T-cell (primary cell): ENCODE data around the gene ZNF506. TPM values are rescaled to one million over a fixed set of nuclear protein-coding genes. Genes with fewer than 3 reads are reported as not detected.
"Not testable (repeated sequence)": the region's sequence is repeated elsewhere in the genome, so short reads cannot be mapped to it uniquely, and the experiment has no call there.

ENCODE experiments used
- ATAC-seq, 4 experiments: fragments of 200-7000 bp in 3 of 4; fragments of 150-1000 bp in 1 of 4; cut with Tn5 transposase; replicated peaks in 1 of 4; 1 replicate in 3 of 4; 2 replicates in 1 of 4; pipeline ENCODE4 v1.10.0; 2021; ENCODE audit warnings: moderate library complexity in 3 of 4, mild to moderate bottlenecking in 2 of 4, moderate number of reproducible peaks in 1 of 4
- CTCF ChIA-PET, 2 donors: fragments of 300-600 bp; sonication (Branson Sonifier 250); formaldehyde crosslinking; loops; one replicate each; lab custom pipeline; 2022; ENCODE audit warnings: antibody characterized with exemption in 2 of 2; lab: Charles Lee
- POLR2A ChIA-PET, 2 donors: fragments of 300-600 bp; sonication (Branson Sonifier 250); formaldehyde crosslinking; loops; one replicate each; lab custom pipeline; 2022; ENCODE audit warnings: antibody characterized with exemption in 2 of 2; lab: Charles Lee
- DNase-seq, 35 experiments: peaks; one replicate each; pipeline versions ENCODE4 v3.0.0 to v3.0.0-alpha.2; 2013 to 2023
- H3K27ac ChIP-seq: one replicate; pipeline ENCODE4 v1.5.1; 2013; ENCODE audit warnings: low read length
- H3K27me3 ChIP-seq, 2 experiments: replicated peaks in 1 of 2; 1 replicate in 1 of 2; 2 replicates in 1 of 2; pipeline versions ENCODE4 v1.6.1 to v1.7.0; 2013; ENCODE audit warnings: low read length in 1 of 2, mixed read lengths in 1 of 2; ENCODE audit not compliant: control insufficient read depth in 2 of 2, insufficient read depth in 2 of 2; ENCODE audit errors: extremely low read depth in 1 of 2
- H3K36me3 ChIP-seq, 2 donors: 1 replicate in 1 of 2; 2 replicates in 1 of 2; pipeline versions ENCODE4 v1.6.1 to v1.7.0; 2013; ENCODE audit warnings: low read length in 1 of 2; ENCODE audit not compliant: control insufficient read depth in 2 of 2, insufficient read depth in 1 of 2; ENCODE audit errors: extremely low read depth in 1 of 2
- H3K4me1 ChIP-seq, 2 experiments: 1 replicate in 1 of 2; 2 replicates in 1 of 2; pipeline versions ENCODE4 v1.6.1 to v1.7.0; 2013; ENCODE audit warnings: low read length in 2 of 2, mixed read lengths in 1 of 2; ENCODE audit not compliant: insufficient read depth in 2 of 2, control insufficient read depth in 1 of 2; ENCODE audit errors: extremely low read depth in 1 of 2
- H3K4me3 ChIP-seq, 2 donors: 1 replicate in 1 of 2; 2 replicates in 1 of 2; pipeline versions ENCODE4 v1.5.1 to v1.7.0; 2013; ENCODE audit warnings: mild to moderate bottlenecking in 2 of 2, low read length in 1 of 2, moderate library complexity in 1 of 2; ENCODE audit not compliant: control insufficient read depth in 1 of 2; ENCODE audit errors: extremely low read depth in 1 of 2
- H3K9me3 ChIP-seq: 2 replicates; pipeline ENCODE4 v1.7.0; 2013
- H3K27ac Mint-ChIP-seq, 2 donors: one replicate each; pipeline ENCODE4 v1.8.0; 2020 to 2021; ENCODE audit warnings: mild to moderate bottlenecking in 2 of 2, mixed read lengths in 2 of 2
- H3K27me3 Mint-ChIP-seq, 2 donors: one replicate each; pipeline ENCODE4 v1.8.0; 2021 to 2022; ENCODE audit warnings: mixed read lengths in 2 of 2
- H3K36me3 Mint-ChIP-seq: one replicate; pipeline ENCODE4 v1.8.0; 2021; ENCODE audit warnings: mixed read lengths
- H3K4me1 Mint-ChIP-seq, 3 donors: one replicate each; pipeline ENCODE4 v1.8.0; 2020 to 2022; ENCODE audit warnings: mixed read lengths in 3 of 3, mild to moderate bottlenecking in 1 of 3
- H3K4me3 Mint-ChIP-seq, 3 donors: one replicate each; pipeline ENCODE4 v1.8.0; 2020 to 2022; ENCODE audit warnings: mild to moderate bottlenecking in 3 of 3, mixed read lengths in 3 of 3, moderate library complexity in 3 of 3
- H3K9me3 Mint-ChIP-seq, 3 donors: one replicate each; pipeline ENCODE4 v1.8.0; 2020 to 2022; ENCODE audit warnings: mixed read lengths in 3 of 3
- WGBS: methylation state at CpG from one replicate; pipeline ENCODE4 v1.1.5; 2013; ENCODE audit warnings: missing lambda C conversion rate; ENCODE audit not compliant: insufficient coverage; 5-methylcytosine and 5-hydroxymethylcytosine counted together
- total RNA-seq, 35 experiments: library from RNA in 6 of 35; stranded (reverse) in 6 of 35; fragments of 120-200 nt in 1 of 35; gene quantifications; one replicate each; pipeline versions ENCODE4 v1.2.1 to v1.2.4 and lab custom pipeline; 2013 to 2026

Gene ZNF506
- total RNA-seq (10 to 100 TPM; 35.3 to 65.6 (median 58.1) TPM), total RNA-seq (lab: John Stamatoyannopoulos, UW) (38.6 to 134 (median 86.8) reads per million in 29 experiments)
- 66.2 TPM for total RNA-seq (2013)

- Mint-ChIP-seq H3K4me3 (peak within 1 kb of the TSS; percentile 99), H3K36me3 (peaks cover 46% of the 10 kb centered on the region), H3K4me1 (peaks cover 40 to 46% (median 43%) of the 10 kb centered on the region in 3 donors), H3K27ac (peak within 1 kb of the TSS; percentile 99), H3K27me3 (no peaks in the 10 kb centered on the region), H3K9me3 (peaks cover 0 to 12% (median 8%) of the 10 kb centered on the region in 3 donors)
- peaks cover 0 to 11% of the 10 kb centered on the region in 2 donors for H3K36me3 ChIP-seq
- peak; percentile 83 to 93 (median 92) for ATAC-seq
- H3K9me3 ChIP-seq: no peaks in the 10 kb centered on the region
- peaks cover 0 to 42% of the 10 kb centered on the region in 2 experiments for H3K4me1 ChIP-seq
- 0% methylated on average over 25 of the region's 28 CpGs for WGBS
- CTCF ChIA-PET: interaction anchor here (0.6 to 1.9 kb wide), 8 partner anchors 29 to 332 kb away, joined by 3 to 11 read pairs (median 4); partner anchors contain the start of gene ZNF14 (in 1 of the 2)
- POLR2A ChIA-PET: interaction anchor here (0.6 to 2.7 kb wide), 20 partner anchors 9 to 902 kb away, joined by 3 to 27 read pairs (median 4); partner anchors contain the start of genes ZNF253 (in 2 of the 2), COPE (in 1 of the 2), DDX49 (in 1 of the 2) and ZNF14 (in 1 of the 2)
- peak; percentile 90 to 99 (median 97) for DNase-seq
- H3K27me3 ChIP-seq: no peaks in the 10 kb centered on the region
- H3K4me3 ChIP-seq: peak within 1 kb of the TSS; percentile 81 to 89
- peak within 1 kb of the TSS; percentile 90 for H3K27ac ChIP-seq
These were observed at the start of gene ZNF506 for GRCh38 chr19:19821366-19821951. Gene ZNF506, minus strand, starts transcription at chr19:19821750. Its CDS starts 147 bp downstream, at chr19:19821603.

GRCh38 chr19:19870086-19870485 is 48.5 kb upstream of the ZNF506 start:
- ChIA-PET CTCF (interaction anchor here (0.6 to 1.6 kb wide), 3 partner anchors 48 to 367 kb away, joined by 3 to 5 read pairs (median 4); partner anchors contain the start of genes ZNF506 (in 1 of the 2) and ZNF90 (in 1 of the 2)), POLR2A (interaction anchor here (0.6 to 1.2 kb wide), 6 partner anchors 10 to 422 kb away, joined by 3 to 8 read pairs (median 4); no protein-coding TSS in a partner anchor)
- Mint-ChIP-seq H3K36me3 (peaks cover 22% of the 10 kb centered on the region), H3K4me1 (peaks cover 51 to 58% (median 57%) of the 10 kb centered on the region in 3 donors)
- not testable (repeated sequence) for H3K27ac Mint-ChIP-seq, ATAC-seq, H3K9me3 Mint-ChIP-seq, H3K9me3 ChIP-seq, H3K4me3 Mint-ChIP-seq, H3K4me3 ChIP-seq, H3K27me3 ChIP-seq, H3K27ac ChIP-seq, H3K36me3 ChIP-seq, DNase-seq, H3K27me3 Mint-ChIP-seq
- no CpG with 5 or more reads among the region's 5 CpGs for WGBS
- peaks cover 9 to 23% of the 10 kb centered on the region in 2 experiments for H3K4me1 ChIP-seq

GRCh38 chr19:19866611-19867248 is 45.2 kb upstream of the ZNF506 start:
- Histone ChIP-seq H3K27me3 (no peaks in the 10 kb centered on the region), H3K27ac (peak overlapping the region; percentile 84), H3K9me3 (peaks cover 4% of the 10 kb centered on the region), H3K4me1 (peaks cover 9 to 23% of the 10 kb centered on the region in 2 experiments), H3K4me3 (peak overlapping the region; percentile 95 to 99), H3K36me3 (no peaks in the 10 kb centered on the region)
- Mint-ChIP-seq H3K9me3 (no peaks in the 10 kb centered on the region), H3K36me3 (peaks cover 6% of the 10 kb centered on the region), H3K27me3 (no peaks in the 10 kb centered on the region), H3K4me3 (peak overlapping the region; percentile 99 to 100 (median 100)), H3K27ac (peak overlapping the region; percentile 97 to 99), H3K4me1 (peaks cover 35 to 46% (median 43%) of the 10 kb centered on the region in 3 donors)
- DNase-seq: peak in 30 of 35 experiments; percentile 12 to 66 (median 34)
- ATAC-seq: peak in 1 of 4 experiments; percentile 6
- POLR2A ChIA-PET: interaction anchor here (0.6 to 4.0 kb wide), 9 partner anchors 45 to 1613 kb away, joined by 3 to 27 read pairs (median 5); partner anchors contain the start of gene ZNF506 (in 2 of the 2)
- CTCF ChIA-PET: interaction anchor here in 1 of 2 donors (1.0 to 1.8 kb wide), 3 partner anchors 34 to 198 kb away, joined by 4 to 5 read pairs (median 4); partner anchors contain the start of gene ZNF93
- WGBS: 0% methylated on average over 13 of the region's 23 CpGs

- H3K36me3 Mint-ChIP-seq: no peaks in the 10 kb centered on the region
- H3K27ac ChIP-seq: peak within 1 kb of the TSS; percentile 84
- H3K9me3 Mint-ChIP-seq: no peaks in the 10 kb centered on the region
- H3K36me3 ChIP-seq: no peaks in the 10 kb centered on the region
- ChIA-PET CTCF (interaction anchor here in 1 of 2 donors (0.5 to 1.8 kb wide), 6 partner anchors 20 to 1637 kb away, joined by 3 to 5 read pairs (median 4); partner anchors contain the start of gene ZNF93), POLR2A (interaction anchor here (0.6 to 4.0 kb wide), 11 partner anchors 44 to 1278 kb away, joined by 3 to 27 read pairs (median 5); partner anchors contain the start of genes ZNF506 (in 2 of the 2) and ZNF682 (in 1 of the 2))
- H3K27me3 ChIP-seq: no peaks in the 10 kb centered on the region
- DNase-seq (peak; percentile 89 to 97 (median 95)), ATAC-seq (peak; percentile 93 to 97 (median 95))
- H3K4me1 Mint-ChIP-seq: peaks cover 30 to 43% (median 38%) of the 10 kb centered on the region in 3 donors
- 0% methylated on average over 31 of the region's 43 CpGs for WGBS
- peaks cover 9 to 18% of the 10 kb centered on the region in 2 experiments for H3K4me1 ChIP-seq
- H3K4me3 ChIP-seq: peak within 1 kb of the TSS; percentile 95 to 99
- H3K27me3 Mint-ChIP-seq: no peaks in the 10 kb centered on the region
- no peaks in the 10 kb centered on the region for H3K9me3 ChIP-seq
- peak within 1 kb of the TSS; percentile 99 to 100 (median 100) for H3K4me3 Mint-ChIP-seq
- H3K27ac Mint-ChIP-seq: peak within 1 kb of the TSS; percentile 97 to 99
These were observed 44.4 kb upstream of the ZNF506 start, which contains the start of gene ZNF253 for GRCh38 chr19:19865750-19866610. Gene ZNF253, plus strand, starts transcription at chr19:19865882. Its CDS starts 115 bp downstream, at chr19:19865997.

GRCh38 chr19:19860756-19861390 is 39.3 kb upstream of the ZNF506 start:
- Histone ChIP-seq H3K36me3 (no peaks in the 10 kb centered on the region), H3K4me3 (peak overlapping the region; percentile 2 to 42), H3K27me3 (no peaks in the 10 kb centered on the region), H3K4me1 (peaks cover 0 to 4% of the 10 kb centered on the region in 2 experiments), H3K9me3 (no peaks in the 10 kb centered on the region), H3K27ac (no peak overlapping the region)
- CTCF ChIA-PET: interaction anchor here in 1 of 2 donors (0.7 kb wide), 1 partner anchor 39 kb away, joined by 3 read pairs; the partner anchor contains the start of gene ZNF506
- POLR2A ChIA-PET: interaction anchor here in 1 of 2 donors (1.4 kb wide), 1 partner anchor 39 kb away, joined by 6 read pairs; the partner anchor contains the start of gene ZNF506
- H3K27me3 Mint-ChIP-seq: no peaks in the 10 kb centered on the region
- 37% methylated on average over 28 of the region's 29 CpGs for WGBS
- peak overlapping the region in 1 of 2 donors; percentile 71 for H3K27ac Mint-ChIP-seq
- no peaks in the 10 kb centered on the region for H3K9me3 Mint-ChIP-seq
- H3K36me3 Mint-ChIP-seq: peaks cover 4% of the 10 kb centered on the region
- peak; percentile 8 to 86 (median 63) for DNase-seq
- peak overlapping the region; percentile 55 to 77 (median 70) for H3K4me3 Mint-ChIP-seq
- ATAC-seq: peak; percentile 13 to 56 (median 36)
- peaks cover 8 to 12% (median 12%) of the 10 kb centered on the region in 3 donors for H3K4me1 Mint-ChIP-seq
